Measurements from ENCODE around the gene SERPING1.

DNA sequence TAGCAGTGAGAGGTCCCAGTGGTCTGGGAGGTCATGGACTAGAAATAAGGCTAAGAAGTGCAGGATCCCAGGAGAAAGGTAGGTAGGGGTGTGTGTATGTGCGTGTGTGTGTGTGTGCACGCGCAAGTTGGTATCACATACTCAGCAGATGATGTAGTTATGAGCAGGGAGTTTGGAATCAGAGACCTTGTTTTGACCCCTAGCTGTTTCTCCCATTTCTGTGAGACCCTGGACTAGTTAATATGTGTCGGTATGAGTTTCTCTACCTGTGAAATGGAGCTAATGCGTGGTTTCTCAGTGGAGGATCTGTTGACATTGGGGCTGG is 1.3 kb downstream of the SERPING1 start:
- TF ChIP-seq CTCF (IDR thresholded peaks at IDR 0.05; ENCODE audit: insufficient read depth, low read depth, low read length) (no peak), EZH2 (IDR thresholded peaks at IDR 0.05; ENCODE audit: insufficient read depth, low read length) (no peak)
